MCF 10A (cell line): ENCODE measurements around the gene HECTD2. TPM values are rescaled to one million over a fixed set of nuclear protein-coding genes. Genes with fewer than 3 reads are reported as not detected.
"Not testable (repeated sequence)": the region's sequence is repeated elsewhere in the genome, so short reads cannot be mapped to it uniquely, and the experiment has no call there.

Experiments used
- BruUV-seq: library from RNA; stranded (reverse); fragments of 400-500 nt; replicated peaks from 2 replicates; lab custom pipeline; 2021; lab: Mats Ljungman, UMichigan
- CTCF ChIA-PET: fragments of 300-600 bp; sonication (Branson Sonifier 250); formaldehyde crosslinking; extraction: SDS; loops from one replicate; lab custom pipeline; 2021; ENCODE audit warnings: antibody characterized with exemption, inconsistent platforms; lab: Yijun Ruan, JAX
- POLR2A ChIA-PET: fragments of 300-600, 350-650 bp; sonication (Branson Sonifier 250); formaldehyde crosslinking; extraction: SDS; loops from one replicate; lab custom pipeline; 2020; ENCODE audit warnings: antibody characterized with exemption, inconsistent platforms; lab: Yijun Ruan, JAX
- DNase-seq: peaks from one replicate; pipeline ENCODE4 v3.0.0-alpha.2; 2018; ENCODE audit not compliant: unreplicated experiment
- H3K27ac Mint-ChIP-seq: one replicate; pipeline ENCODE4 v1.8.0; 2022; ENCODE audit warnings: mild to moderate bottlenecking, low read depth, mixed read lengths; ENCODE audit not compliant: unreplicated experiment
- H3K27me3 Mint-ChIP-seq: one replicate; pipeline ENCODE4 v1.8.0; 2022; ENCODE audit warnings: mixed read lengths; ENCODE audit not compliant: insufficient read depth, unreplicated experiment
- H3K36me3 Mint-ChIP-seq: one replicate; pipeline ENCODE4 v1.8.0; 2022; ENCODE audit warnings: mild to moderate bottlenecking, moderate library complexity, mixed read lengths; ENCODE audit not compliant: insufficient read depth, unreplicated experiment
- H3K4me1 Mint-ChIP-seq: one replicate; pipeline ENCODE4 v1.8.0; 2022; ENCODE audit warnings: mixed read lengths; ENCODE audit not compliant: insufficient read depth, unreplicated experiment
- H3K4me3 Mint-ChIP-seq: one replicate; pipeline ENCODE4 v1.8.0; 2022; ENCODE audit warnings: mild to moderate bottlenecking, moderate library complexity, mixed read lengths; ENCODE audit not compliant: unreplicated experiment
- H3K9me3 Mint-ChIP-seq: one replicate; pipeline ENCODE4 v1.8.0; 2022; ENCODE audit warnings: mixed read lengths; ENCODE audit not compliant: unreplicated experiment
- intact Hi-C: fragments of 100-400 bp; cut with micrococcal nuclease; formaldehyde crosslinking; loops from 2 replicates; pipeline ENCODE4 v1.14.1; 2022
- total RNA-seq: library from RNA; stranded (reverse); gene quantifications from 2 replicates; pipeline ENCODE4 v1.2.3, GENCODE V29; 2022
- TF ChIP-seq, protein P1 (sequence below): fragments of 200-600 bp; IDR thresholded peaks from one replicate; pipeline ENCODE4 v1.8.0; 2022; ENCODE audit warnings: antibody characterized with exemption, mild to moderate bottlenecking; ENCODE audit not compliant: unreplicated experiment

Gene HECTD2
- total RNA-seq, 1 experiment from 2014 or later, result 5.9 TPM

DNA sequence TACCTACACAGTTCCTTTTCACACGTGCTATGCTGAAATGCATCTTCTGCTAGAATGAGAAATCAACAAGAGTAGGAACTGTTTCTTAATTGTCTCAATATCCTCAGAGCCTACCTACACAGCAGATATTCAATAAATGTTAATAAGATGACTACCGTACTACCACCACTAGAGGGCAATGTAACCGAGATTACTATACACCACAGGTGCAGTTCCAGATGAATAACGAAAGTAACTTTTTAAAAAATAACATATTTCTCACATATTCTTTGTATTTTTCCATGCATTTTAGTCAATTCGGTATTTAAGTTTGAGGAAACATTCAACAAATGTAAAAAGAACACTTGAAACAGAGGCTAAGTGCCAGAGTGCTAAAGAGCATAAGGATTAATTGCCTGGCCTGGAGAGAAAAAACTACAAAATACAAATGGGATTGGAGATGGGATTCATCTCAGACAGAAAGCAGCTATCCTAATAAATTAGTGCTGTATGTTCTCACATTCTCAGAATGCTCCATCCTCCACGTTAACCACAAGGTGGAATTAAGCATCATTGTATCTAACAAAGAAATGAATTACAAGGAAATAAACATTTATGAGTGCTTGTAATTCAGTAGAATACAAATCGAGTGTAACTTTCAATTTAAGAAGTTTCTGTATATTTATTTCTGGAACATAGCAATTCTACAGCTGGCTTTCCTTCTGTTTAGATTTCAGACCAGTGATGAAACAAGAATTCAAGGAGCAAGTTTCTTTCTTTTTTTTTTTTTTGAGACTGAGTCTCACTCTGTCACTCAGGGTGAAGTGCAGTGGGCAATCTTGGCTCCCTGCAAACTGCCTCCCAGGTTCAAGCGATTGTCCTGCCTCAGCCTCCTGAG, 20.3 kb upstream of the HECTD2 start:
- H3K27ac Mint-ChIP-seq, result no peak overlapping the region
- TF ChIP-seq, protein P1, sequence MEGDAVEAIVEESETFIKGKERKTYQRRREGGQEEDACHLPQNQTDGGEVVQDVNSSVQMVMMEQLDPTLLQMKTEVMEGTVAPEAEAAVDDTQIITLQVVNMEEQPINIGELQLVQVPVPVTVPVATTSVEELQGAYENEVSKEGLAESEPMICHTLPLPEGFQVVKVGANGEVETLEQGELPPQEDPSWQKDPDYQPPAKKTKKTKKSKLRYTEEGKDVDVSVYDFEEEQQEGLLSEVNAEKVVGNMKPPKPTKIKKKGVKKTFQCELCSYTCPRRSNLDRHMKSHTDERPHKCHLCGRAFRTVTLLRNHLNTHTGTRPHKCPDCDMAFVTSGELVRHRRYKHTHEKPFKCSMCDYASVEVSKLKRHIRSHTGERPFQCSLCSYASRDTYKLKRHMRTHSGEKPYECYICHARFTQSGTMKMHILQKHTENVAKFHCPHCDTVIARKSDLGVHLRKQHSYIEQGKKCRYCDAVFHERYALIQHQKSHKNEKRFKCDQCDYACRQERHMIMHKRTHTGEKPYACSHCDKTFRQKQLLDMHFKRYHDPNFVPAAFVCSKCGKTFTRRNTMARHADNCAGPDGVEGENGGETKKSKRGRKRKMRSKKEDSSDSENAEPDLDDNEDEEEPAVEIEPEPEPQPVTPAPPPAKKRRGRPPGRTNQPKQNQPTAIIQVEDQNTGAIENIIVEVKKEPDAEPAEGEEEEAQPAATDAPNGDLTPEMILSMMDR, result peak; percentile 60
- intact Hi-C loops, result loop anchor here (1.0 to 5.0 kb wide), 7 partner anchors 21 to 355 kb away; partner anchors contain the start of gene HECTD2
- H3K4me1 Mint-ChIP-seq, result no peaks in the 10 kb centered on the region
- peak; percentile 77 for DNase-seq
- peaks cover 4% of the 10 kb centered on the region for H3K36me3 Mint-ChIP-seq
- ChIA-PET CTCF (interaction anchor here (0.6 to 2.8 kb wide), 18 partner anchors 10 to 527 kb away, joined by 3 to 23 read pairs (median 4); no protein-coding TSS in a partner anchor), POLR2A (interaction anchor here (0.6 kb wide), 1 partner anchor 25 kb away, joined by 4 read pairs; no protein-coding TSS in a partner anchor)
- no TSS peak for BruUV-seq
- H3K4me3 Mint-ChIP-seq, result no peak overlapping the region
- peaks cover 42% of the 10 kb centered on the region for H3K27me3 Mint-ChIP-seq
- no peaks in the 10 kb centered on the region for H3K9me3 Mint-ChIP-seq

DNA sequence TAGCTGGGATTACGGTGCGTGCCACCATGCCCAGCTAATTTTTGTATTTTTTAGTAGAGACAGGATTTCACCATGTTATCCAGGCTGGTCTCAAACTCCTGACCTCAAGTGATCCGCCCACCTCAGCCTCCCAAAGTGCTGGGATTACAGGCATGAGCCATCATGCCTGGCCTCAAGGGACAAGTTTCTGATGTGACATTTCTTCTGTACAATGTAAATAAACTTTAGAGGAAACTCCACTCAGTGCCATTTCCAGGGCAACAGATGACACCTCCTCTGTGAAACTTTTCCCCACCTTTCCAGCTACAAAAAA, 19.7 kb upstream of the HECTD2 start:
- DNase-seq, BruUV-seq, H3K27ac Mint-ChIP-seq, H3K36me3 Mint-ChIP-seq, H3K4me1 Mint-ChIP-seq, H3K9me3 Mint-ChIP-seq, H3K4me3 Mint-ChIP-seq: not testable (repeated sequence)
- intact Hi-C loops, result loop anchor here (2.0 kb wide), 2 partner anchors 160 to 354 kb away; no protein-coding TSS in a partner anchor
- H3K27me3 Mint-ChIP-seq, result peaks cover 36% of the 10 kb centered on the region
- ChIA-PET POLR2A (interaction anchor here (0.6 kb wide), 1 partner anchor 24 kb away, joined by 4 read pairs; no protein-coding TSS in a partner anchor), CTCF (interaction anchor here (0.6 to 2.8 kb wide), 17 partner anchors 9 to 1035 kb away, joined by 3 to 23 read pairs (median 4); no protein-coding TSS in a partner anchor)

DNA sequence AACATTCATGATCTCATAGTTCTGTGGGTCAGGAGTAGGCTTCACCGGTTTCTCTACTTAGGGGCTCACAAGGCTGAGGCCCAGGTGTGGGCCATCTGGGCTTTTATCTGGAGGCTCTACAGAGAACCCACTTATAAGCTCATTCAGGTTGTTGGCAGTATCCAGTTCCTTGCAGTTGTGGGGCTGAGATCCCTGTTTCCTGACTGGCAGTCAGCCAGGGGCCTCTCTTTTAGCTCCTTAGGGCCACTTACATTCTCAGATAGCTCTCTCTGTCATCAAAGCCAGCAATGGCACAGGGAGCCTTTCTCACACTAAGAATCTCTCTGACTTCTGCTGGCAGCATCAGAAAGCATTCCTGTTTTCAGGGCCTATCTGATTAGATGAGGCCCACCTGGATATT, 18.2 kb upstream of the HECTD2 start:
- DNase-seq, result no peak
- TF ChIP-seq, protein P1, result no peak
- Mint-ChIP-seq H3K4me3 (no peak overlapping the region), H3K9me3 (peaks cover 6% of the 10 kb centered on the region), H3K27ac (no peak overlapping the region), H3K4me1 (peaks cover 5% of the 10 kb centered on the region), H3K27me3 (peaks cover 22% of the 10 kb centered on the region), H3K36me3 (no peaks in the 10 kb centered on the region)
- CTCF ChIA-PET, result interaction anchor here (0.5 to 2.8 kb wide), 6 partner anchors 11 to 301 kb away, joined by 3 to 23 read pairs (median 6); no protein-coding TSS in a partner anchor
- BruUV-seq, result no TSS peak
- intact Hi-C loops, result loop anchor here (2.0 kb wide), 2 partner anchors 159 to 353 kb away; no protein-coding TSS in a partner anchor
- POLR2A ChIA-PET, result no interaction called here

DNA sequence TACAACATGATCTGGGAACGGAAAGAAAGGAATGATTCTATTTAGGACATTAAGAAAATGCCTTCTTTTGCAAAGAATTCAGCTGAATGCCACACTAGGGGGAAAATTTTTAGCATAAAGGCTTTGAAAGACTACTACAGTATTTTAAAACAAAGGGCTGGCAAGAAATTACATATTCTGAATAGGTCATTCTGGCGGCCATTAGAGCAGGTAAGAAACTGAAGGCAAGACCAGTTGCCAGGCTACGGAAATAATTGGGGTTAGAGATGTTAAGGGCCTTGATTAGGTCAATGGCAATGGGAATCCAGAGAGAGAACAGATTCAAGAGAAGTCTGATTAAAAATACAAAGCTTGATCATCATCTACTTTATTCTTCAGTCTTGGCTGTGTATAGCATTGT, 3.8 kb upstream of the HECTD2 start:
- ChIA-PET POLR2A (interaction anchor here (0.7 to 0.8 kb wide), 2 partner anchors 24 to 109 kb away, joined by 3 read pairs; no protein-coding TSS in a partner anchor), CTCF (no interaction called here)
- Mint-ChIP-seq H3K27ac (no peak overlapping the region), H3K36me3 (peaks cover 6% of the 10 kb centered on the region), H3K4me3 (no peak overlapping the region), H3K27me3 (no peaks in the 10 kb centered on the region), H3K9me3 (no peaks in the 10 kb centered on the region), H3K4me1 (peaks cover 16% of the 10 kb centered on the region)
- intact Hi-C loops, result loop anchor here (10.0 kb wide), 1 partner anchor 508 kb away; no protein-coding TSS in a partner anchor
- no peak for DNase-seq
- BruUV-seq, result no TSS peak
- TF ChIP-seq, protein P1, result no peak
